Fibroblast of mammary gland (primary cell): Measurements from ENCODE around the gene FTH1.
A peak's percentile ranks its signal among the peaks of the same experiment; 100 is the strongest.

Experiments used
- DNase-seq: peaks from one replicate; pipeline ENCODE4 v3.0.0-alpha.2; 2010; ENCODE audit warnings: low read depth
- H3K4me3 ChIP-seq: 2 replicates; pipeline ENCODE4 v1.5.1; 2011; ENCODE audit warnings: low read depth, mild to moderate bottlenecking, low read length, moderate library complexity; ENCODE audit not compliant: control insufficient read depth
- TF ChIP-seq, protein P1 (sequence below): conservative IDR thresholded peaks from 2 replicates; pipeline ENCODE4 v1.5.1; 2011; ENCODE audit warnings: low read depth, low read length, inconsistent platforms; ENCODE audit not compliant: control insufficient read depth, insufficient read depth

Gene FTH1

DNA sequence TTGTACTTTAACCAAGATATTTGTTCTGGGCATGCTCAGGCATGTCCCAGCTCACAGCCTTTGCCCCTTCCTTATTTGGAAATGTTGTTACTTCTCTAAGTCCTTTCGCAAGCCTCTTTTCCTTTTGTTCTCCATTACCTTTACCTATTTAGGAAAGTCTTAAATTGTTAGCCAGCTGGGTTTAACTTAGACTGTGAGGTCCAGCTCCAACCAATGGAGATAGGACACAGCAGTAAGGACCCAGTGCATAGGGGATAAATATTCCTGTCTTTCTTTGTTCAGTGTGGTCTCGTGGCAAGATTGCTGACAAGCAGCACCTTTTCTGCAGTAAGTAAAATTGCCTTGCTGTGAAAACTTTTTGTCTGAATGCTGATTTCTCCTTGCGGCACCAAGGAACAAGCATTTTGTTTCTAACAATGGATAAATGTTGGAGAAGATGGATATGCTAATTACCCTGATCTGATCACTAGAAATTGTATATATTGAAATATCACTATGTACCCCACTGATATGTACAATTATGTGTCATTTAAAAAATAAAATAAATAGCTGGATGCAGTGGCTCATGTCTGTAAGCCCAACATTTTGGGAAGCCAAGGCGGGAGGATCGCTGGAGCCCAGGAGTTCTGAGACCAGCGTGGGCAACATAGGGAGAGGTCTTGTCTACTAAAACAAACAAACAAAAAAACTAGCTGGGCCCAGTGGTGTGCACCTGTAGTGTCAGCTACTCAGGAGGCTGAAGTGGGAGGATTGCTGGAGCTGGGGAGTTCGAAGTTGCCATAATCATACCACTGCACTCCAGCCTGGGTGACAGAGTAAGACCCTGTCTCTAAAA, 31.9 kb upstream of the FTH1 start:
- TF ChIP-seq, protein P1, sequence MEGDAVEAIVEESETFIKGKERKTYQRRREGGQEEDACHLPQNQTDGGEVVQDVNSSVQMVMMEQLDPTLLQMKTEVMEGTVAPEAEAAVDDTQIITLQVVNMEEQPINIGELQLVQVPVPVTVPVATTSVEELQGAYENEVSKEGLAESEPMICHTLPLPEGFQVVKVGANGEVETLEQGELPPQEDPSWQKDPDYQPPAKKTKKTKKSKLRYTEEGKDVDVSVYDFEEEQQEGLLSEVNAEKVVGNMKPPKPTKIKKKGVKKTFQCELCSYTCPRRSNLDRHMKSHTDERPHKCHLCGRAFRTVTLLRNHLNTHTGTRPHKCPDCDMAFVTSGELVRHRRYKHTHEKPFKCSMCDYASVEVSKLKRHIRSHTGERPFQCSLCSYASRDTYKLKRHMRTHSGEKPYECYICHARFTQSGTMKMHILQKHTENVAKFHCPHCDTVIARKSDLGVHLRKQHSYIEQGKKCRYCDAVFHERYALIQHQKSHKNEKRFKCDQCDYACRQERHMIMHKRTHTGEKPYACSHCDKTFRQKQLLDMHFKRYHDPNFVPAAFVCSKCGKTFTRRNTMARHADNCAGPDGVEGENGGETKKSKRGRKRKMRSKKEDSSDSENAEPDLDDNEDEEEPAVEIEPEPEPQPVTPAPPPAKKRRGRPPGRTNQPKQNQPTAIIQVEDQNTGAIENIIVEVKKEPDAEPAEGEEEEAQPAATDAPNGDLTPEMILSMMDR: no peak
- H3K4me3 ChIP-seq: no peak overlapping the region

DNA sequence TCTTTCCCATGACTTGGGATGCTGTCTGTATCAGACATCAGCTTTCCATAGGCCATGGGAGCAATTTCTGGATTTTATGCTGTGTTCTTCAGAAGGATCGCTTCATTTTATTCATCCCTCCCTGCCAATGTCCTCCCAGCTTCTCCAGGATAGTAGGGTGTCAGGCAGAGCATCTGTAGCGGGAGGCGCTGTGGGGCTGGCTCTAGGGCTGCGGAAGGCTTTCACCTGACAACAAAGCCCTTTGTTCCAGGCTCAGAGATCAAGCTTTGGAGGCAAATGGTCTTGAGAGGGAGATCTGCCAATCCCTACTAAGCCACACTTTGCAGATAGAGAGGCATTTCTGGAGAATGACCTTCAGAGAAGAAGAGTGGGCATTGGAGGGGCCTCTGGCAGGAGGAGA, 29.5 kb upstream of the FTH1 start:
- TF ChIP-seq, protein P1: no peak
- no peak overlapping the region for H3K4me3 ChIP-seq

More for the DNA sequence above, 31.9 kb upstream of the FTH1 start:
- DNase-seq: peak; percentile 57

DNA sequence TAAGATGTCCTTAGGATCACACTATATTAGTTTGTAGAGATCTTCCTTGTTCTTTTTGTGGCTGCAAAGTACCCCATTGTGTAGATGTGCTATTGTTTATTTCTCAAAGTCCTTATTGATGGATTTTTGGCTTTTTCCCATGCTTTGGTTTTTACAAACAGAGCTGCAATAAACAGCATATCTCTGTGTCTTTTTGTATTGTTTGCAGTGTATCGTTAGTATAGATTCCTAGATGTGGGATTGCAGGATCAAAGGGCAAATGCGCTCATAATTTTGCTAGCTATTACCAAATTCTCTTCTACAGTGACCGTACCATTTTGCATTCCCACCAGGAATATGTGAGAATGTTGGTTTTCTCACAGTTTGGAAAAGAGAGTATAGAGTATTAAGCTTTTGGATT, 27.5 kb upstream of the FTH1 start:
- no peak overlapping the region for H3K4me3 ChIP-seq
- TF ChIP-seq, protein P1: no peak
- DNase-seq: no peak

More for the DNA sequence above, 29.5 kb upstream of the FTH1 start:
- no peak for DNase-seq

- DNase-seq: no peak
- H3K4me3 ChIP-seq: no peak overlapping the region
- TF ChIP-seq, protein P1: no peak
These were observed 18.4 kb upstream of the FTH1 start for GRCh38 chr11:61985869-61986268.

DNA sequence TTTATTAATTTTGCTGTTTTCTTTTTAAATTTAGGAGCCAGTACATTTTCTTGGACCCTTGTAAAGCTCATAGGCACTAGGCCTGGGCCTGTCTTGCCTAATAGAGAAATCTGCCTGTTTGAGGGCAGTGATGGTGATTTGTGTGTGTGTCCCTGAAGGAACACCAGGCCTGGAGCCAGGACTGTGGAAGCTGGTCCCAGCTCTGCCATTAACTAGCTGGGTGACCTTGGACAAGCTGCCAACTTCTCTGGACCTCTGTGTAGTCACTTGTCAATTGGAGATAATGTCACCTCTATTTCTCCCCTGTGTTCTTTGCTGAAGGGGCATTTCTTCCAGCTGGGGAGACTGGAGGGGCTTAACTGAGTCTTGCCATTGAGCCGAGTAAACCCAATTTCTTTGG, 16.0 kb upstream of the FTH1 start:
- no peak for DNase-seq
- TF ChIP-seq, protein P1: no peak
- no peak overlapping the region for H3K4me3 ChIP-seq

- DNase-seq: no peak
- TF ChIP-seq, protein P1: no peak
These were observed 13.5 kb upstream of the FTH1 start for GRCh38 chr11:61980783-61981541.

More at GRCh38 chr11:61980783-61981541, 13.5 kb upstream of the FTH1 start:
- H3K4me3 ChIP-seq: no peak overlapping the region
